GM19328 (cell line): ENCODE data around the gene PRPF19.
"Not testable (repeated sequence)": the region's sequence is repeated elsewhere in the genome, so short reads cannot be mapped to it uniquely, and the experiment has no call there.

Source experiments
- ATAC-seq: cut with Tn5 transposase; IDR thresholded peaks from one replicate; pipeline ENCODE4 v1.9.1; 2021; ENCODE audit warnings: mild to moderate bottlenecking, moderate library complexity; ENCODE audit not compliant: unreplicated experiment

The PRPF19 gene

DNA sequence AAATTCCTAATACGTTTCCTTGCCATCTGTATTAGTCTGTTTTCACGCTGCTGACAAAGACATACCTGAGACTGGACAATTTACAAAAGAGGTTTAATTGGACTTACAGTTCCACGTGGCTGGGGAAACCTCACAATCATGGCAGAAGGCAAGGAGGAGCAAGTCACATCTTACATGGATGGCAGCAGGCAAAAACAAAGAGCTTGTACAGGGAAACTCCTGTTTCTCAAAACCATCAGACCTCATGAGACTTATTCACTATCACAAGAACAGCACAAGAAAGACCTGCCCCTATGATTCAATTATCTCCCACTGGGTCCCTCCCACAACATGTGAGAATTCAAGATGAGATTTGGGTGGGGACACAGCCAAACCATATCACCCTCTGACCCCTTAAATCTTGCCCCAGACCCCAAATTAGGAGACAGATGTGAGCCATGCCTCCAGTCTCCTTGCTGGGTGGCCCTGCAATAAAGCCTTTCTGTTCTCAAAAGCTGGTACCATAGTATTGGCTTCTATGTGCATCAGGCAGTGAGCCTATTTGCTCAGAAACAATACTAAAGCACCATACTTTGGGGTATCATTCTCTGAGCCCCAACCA, 3.4 kb upstream of the PRPF19 start:
- ATAC-seq = not testable (repeated sequence)

DNA sequence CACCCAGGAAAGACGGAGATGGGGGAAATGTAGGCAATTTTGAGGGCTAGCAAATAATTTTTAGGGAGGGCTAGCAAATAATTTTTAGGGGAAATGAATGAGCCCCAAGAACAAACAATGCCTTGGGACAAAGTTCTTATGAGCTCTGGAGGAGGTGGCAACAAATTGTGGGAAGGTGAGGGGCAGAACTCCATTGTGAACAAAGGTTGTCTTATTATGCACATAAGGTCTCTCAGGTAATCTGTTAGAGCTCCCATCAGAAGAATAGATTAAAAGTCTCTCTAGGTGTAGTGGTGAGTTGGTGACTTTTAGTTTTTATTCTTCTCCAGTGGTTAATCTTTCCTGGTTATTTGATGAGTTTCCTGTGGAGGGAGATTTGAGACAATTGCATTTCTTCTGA, 2.4 kb upstream of the PRPF19 start:
- no peak for ATAC-seq

DNA sequence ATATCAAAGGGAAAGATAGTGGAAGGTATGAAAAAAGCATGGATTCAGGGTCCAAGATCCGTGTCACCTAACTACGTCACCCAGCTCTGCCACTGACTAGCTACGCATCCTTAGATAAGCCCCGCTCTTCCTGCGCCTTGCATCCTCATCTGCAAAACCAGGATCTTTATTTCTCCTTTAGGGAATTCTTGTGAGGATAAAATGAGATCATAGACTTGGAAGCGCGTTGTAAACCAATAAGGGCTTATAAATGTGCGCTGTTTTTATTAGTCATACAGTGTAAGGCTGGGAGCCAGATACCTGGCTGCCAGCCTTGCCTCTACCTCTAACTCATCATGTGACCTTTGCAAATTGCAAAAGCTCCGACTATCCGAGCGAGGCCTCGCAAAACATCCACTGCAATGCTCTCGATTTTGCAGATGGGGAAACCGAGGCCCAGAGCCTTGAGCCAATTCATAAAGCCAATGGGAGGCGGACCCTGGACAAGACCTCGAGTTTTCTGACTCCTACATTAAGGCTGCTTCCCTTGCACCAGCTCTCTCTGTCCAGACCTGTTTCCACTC, 753 bp downstream of the PRPF19 start:
- no peak for ATAC-seq

DNA sequence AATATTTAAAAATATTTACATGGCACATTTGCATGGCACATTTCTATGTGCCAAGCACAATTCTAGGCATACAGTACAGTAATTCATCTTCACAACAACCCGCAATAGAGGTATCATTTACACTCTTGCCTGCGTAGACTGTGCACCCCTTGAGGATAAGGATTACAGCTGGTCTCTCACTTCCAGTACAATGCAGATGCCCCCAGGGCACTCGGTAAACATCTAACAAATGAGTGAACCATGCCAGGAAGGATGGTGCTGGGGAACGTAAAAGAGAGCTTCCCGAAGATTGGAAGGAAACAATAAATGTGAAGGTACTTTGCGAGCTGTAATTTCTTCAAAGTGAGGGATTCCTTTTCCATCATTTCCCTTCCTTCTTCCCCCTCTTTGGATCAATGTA, 1.3 kb downstream of the PRPF19 start:
- no peak for ATAC-seq

DNA sequence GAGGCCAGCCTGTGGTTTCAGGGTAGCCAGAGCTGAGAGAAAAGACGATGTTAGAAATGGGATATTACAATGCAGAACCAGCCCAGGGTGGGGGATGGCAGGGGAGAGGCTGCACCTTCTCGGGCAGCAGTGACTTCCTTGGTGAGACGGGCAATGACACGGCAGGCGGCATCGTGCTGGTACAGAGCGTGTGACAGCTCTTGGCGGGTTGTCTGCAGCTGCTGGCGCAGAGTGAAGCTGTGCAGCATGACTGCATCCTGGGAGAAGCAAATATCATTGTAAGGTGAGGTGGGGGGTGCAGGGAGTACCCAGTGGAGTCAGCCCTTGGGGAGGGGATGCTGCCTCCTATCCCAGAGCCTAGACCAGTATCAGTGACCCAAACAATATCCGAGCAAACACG, 3.8 kb downstream of the PRPF19 start:
- no peak for ATAC-seq

DNA sequence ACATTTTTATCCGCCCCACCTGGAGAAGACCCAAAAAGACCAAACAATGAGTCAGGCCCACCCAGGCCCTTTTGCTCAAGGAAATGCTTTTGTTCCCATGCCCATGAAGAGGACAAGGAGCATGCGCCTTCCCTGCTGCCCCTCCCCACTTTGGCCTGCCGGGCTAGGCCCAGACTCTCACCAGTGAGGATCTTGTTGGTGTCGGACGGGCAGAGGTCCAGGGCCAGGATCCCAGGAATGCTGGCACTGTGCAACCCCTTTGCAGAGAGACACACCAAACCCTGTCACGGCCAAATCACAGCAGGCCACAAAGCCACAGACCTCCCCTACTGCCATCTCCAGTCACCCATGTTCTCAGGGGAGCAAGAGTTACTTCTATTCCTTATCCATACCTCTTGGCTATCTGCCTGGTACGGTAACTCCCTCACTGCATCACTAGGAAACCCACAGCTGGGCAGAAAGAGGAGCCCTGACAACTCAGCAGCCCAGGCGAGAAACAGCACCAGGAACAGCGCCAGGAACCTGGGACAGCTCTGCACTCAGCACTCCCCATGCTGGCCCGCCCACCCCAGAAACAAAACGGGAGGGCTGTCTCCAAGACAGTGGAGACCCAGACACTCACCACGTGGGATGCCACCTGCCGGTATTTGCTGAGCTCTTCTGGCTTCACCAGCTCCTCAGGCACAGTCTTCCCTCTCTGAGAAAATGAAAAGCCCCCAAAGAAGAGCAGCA, 5.5 kb downstream of the PRPF19 start:
- no peak for ATAC-seq

DNA sequence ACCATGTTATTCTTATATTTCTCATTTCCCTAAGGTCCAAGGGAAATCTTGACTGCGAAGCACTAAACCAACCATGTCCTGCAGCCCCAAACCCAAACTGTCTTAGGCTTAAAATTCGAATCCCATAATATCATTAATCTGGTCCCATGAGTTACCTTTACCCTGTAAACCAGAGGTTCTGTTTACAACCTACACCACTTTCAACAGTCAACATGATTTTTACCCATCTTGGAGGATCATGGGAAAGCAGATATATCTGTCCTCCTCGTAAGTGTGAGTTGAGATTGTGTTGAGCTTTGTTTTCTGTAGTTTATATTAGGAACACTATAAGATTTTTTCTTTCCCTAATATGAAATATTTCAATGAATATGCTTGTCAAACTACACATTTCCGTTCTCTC, 6.4 kb downstream of the PRPF19 start:
- no peak for ATAC-seq

DNA sequence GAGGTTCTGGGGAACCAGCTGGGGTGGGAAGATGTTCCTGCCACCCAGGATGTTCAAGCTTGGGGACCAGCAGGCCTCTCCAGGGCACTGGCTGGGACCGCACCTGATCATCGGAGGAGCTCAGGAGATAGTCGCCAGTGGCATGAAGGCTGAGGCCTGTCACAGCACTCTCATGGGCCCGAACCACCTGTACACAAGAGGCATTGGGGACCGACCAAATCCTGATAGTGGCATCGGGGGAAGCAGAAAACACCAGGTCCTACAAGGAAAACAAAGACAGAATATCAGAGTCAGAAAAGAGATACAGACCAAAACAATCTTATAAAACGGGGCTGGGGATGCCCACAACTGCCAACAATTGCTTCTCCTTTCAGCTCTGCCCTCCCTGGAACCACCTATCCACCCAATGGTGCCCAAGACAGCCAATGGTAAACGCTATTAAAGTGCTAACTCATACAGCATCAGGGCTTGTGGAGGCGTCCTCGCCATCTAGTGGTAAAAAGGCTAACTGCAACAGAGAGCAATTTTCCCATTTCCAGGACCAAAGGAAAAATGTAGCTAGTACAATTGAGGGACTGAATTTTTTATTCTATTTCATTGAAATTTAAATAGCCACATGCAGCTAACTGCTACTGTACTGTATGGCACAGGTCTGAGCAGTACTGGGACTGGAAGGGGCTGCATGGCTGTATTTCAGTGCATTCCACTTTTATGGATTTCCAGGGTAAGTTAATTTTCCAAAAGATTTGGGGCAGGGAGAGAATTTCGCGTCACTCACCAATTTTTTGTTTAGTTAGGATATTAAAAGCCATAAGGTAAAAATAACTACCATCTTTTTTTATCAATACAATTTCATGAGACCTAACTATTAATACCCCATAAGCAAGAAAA, 7.1 kb downstream of the PRPF19 start:
- ATAC-seq = no peak

DNA sequence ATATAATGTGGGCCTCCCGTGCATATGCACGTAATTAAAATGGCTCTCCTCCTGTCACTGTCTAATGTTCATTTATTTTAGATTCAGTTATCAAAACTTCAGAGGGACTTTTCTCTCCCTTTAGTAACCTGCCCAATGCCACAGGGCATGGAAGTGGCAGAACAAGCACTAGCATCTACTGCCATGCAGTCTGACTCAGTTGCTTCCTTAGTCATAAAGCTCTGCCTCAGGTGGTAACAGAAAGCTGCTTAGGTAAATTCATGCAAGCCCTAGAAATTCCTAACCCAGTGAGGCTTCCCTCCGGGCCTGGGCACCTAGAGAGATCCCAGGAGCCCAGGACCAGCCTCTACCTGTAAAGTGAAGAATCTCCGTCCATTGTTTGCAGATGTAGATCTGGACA, 8.9 kb downstream of the PRPF19 start:
- ATAC-seq = no peak

DNA sequence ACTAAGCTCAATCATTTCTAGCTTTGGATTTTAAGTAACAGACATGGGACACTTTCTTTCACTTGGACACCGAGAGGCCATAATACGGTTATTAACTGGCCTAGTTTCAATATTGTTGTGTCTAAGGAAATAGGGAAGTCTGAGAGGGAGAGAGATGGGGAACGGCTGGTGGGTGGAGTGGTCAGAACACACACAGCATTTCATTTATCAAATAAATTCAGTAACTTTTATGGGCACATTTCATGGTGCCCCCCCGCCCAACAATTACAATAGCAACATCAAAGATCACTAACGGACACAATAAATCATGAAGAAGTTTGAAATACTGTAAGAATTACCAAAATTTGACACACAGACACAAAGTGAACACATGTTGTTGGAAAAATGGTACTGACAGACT, 10.7 kb downstream of the PRPF19 start:
- no peak for ATAC-seq

DNA sequence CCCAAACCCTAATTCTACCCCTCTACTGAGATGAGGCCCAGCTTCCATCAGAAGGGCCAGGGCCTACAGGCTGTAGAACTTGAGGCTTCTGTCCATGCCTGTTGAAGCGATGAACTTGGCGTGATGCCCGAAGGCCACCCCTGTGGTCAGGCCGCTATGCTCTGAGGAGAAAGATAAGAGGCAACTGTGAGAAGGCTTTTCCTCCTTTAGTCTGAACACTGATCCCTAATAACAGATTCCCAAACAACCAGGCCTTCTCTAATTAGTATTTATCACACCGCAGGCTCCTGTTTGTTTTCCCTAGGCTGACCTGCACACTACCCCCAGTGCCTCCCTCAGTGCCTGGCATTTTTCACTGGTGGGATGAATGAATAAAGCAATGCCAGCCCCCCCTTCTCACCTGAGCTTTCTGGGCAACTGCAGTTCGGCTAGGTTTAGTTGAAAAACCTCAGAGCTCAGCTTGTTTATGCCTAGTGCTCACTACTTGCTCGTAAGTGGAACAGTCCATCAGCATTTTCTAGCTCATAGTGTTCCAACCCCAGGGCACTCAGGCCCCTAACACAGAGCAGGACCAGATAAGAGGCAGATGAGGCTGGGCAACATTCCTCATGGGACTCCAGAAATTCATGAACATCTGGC, 15.2 kb downstream of the PRPF19 start:
- ATAC-seq = no peak

DNA sequence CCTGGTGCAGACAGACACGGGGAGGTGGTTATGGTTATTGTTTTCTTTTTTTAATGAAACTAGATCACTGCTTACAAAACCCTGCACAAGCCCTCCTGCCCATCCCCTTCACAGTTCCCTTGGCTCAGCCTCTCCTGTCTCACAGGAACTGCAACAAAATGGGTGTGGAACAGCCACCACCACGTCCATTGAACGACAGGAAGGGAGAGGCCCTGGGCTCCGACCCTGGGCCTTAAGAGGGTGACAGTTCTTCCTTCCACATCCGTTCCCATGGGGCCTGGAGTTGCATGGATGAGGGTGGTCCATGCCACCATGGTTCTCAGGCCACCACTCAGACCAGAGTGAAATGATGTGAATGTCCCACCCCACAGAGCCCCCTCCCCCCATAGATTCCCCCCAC, 15.7 kb downstream of the PRPF19 start:
- no peak for ATAC-seq

DNA sequence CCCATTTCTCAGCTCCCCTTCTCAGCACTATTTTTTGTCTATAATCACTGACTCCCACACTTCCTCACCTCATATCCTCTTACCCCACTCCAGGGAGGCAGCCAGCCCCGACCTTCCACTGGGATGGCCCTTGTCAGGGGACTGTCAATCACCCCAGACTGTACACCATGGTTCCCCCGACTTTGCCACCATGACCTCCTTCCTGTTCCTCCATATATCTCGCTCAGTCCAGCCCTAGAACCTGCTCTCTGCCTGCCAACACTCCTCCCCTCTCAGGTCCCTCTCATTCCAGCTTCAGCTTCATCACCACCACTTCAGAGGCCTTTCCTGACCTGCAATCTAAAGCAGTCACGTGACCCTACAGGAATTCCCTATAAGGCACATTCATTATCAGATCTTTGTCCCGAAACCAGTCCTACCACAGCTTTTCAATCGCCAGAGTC, 16.5 kb downstream of the PRPF19 start:
- no peak for ATAC-seq

DNA sequence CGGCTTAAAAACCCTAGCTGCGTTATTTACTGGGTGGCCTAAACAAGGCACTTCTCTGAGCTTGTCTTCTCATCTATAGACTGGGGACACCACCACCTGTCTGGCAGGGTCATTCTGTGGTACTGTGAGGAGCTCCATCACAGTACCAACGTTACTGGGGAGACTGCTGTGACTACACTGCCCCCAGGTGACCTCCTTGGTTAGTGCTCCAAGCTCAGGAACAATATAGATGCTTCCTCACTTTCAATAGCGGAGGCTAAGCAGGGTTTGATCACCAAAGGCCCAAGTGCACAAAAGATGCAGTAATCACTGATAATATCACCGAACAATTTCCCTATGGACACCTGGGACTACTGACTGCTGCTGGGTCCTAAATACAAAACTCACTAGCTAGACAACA, 18.8 kb downstream of the PRPF19 start:
- no peak for ATAC-seq

DNA sequence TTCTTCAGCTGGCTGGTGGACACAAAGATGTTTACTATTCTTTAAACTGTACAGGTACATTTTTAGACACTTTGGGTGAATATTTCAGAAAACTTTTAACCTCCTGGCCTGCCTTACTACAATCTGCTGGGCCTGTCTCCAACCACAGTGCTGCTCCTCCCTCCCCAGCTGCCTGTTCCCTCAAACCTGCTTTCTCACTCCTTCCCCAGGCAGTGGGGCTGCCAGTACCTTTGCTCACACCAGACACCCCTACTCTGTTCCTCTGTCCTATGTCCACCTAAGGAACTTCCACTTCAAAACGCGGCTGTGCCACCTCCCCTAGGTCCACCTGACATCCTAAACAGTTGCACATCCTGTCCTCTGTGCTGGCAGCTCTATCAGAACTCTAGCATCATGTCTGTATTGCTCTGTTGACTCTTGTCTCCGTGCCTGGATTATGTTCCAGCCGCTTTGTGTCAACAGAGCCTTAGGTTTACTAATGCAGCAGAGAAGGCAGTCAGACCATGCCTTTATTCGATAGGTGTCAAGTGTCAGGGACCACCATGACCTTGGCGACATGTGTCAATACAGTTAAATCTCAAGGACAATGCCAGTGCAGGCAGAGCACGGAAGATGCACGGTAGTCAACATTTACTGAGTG, 25.6 kb downstream of the PRPF19 start:
- ATAC-seq = no peak

DNA sequence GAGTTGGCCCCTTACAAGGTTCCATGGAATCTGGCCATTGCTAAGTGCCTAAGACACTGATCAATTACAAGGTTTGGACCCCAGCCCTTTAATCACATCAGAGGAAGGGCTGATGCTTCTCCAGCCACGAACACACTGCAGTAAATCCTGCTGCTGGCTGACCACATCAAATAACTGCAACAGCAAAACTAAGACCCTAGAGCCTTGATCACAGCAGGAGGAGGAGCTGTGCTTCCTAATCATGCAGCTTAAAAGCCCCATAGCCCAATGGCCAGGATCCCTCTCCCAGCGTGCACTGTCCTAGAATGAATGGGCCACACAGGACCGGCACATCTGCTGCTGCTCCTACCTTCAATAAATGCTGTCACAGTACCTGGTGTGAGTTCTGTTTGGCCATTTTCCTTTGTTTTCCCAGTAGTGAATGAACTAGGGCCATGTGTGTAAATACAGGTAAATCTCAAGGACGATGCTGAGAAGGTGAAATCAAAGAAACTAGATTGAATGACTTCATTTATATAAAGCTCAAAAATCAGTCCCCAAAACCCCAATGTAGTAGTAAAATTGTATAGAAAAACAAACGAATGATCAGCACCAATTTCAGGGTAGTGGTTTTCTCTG, 26.3 kb downstream of the PRPF19 start:
- no peak for ATAC-seq

DNA sequence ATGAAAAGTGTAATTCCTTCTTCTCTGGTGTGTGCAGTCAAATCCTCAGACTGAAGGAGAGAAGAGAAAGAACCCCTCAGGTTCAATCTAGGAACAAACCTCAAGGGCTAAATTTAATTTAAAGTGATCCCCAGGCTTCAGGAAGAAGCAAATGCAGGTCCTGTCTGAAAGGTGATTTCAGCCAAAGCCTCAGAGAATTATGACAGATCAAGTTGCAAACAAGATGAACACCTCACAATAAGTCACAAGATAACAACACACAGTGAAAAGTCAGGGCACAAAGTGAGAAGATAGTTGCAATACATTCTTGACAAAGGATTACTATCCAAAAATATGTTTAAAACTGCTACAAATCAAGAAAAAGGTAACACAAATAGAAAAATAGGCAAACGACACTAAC, 27.3 kb downstream of the PRPF19 start:
- ATAC-seq = no peak

DNA sequence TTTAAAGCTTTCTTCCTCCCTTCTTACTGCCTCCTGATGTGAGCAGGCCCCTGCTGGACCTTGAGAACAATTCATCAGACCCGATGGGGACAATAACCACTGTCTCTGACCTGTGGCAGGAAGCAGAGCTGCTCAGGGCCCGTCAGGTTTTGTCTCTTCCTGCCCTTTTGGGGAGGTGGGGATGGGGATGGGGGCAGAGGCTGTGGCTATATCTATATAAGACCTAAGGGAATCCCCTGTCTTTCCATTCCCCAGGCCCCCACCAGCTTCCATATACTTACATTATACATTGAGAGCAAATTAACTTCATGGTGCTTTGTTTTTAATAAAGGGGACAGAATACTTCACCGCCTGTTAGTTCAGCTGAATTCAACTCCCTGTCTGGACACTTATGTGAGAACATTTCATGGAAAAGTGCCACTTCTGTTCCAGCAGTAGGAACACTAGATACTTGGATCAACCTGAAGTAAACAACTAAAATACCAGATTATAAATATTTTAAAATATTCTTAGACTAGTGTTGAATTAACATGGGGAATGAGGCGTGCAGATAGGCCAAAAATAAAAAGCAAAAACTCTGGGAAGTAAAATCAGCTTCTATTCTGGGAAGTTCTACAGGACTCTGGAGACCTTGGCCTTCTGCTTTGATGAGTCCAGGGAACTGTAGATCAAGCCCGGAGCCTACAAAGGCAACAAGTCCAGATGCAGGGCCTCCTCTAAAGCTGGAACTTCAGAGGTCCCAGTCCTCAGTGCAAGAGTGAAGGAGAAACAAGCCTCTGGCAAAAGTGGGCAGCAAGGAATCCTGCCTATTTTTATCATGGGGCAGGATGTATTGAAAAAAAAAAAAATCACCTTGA, 27.9 kb downstream of the PRPF19 start:
- ATAC-seq = no peak

DNA sequence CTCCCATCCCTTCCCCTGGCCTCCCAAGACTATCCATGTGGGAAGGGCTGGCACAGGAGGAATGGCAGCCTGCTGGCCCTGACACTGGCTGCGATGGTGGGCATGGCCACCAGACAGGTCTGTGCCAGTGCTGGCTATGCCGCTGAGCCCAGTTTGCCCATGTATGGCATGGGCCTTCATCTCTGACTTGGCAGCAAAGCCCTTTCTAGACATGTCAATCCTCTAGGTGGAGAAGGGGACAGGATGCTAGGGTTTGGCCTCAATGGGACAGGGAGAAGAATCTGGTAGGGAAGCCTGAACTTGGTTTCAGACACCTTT, 30.3 kb downstream of the PRPF19 start:
- no peak for ATAC-seq
